Measurements from ENCODE around the gene SH2D4B.
"Not testable (repeated sequence)": the region's sequence is repeated elsewhere in the genome, so short reads cannot be mapped to it uniquely, and the experiment has no call there.

The SH2D4B gene

DNA sequence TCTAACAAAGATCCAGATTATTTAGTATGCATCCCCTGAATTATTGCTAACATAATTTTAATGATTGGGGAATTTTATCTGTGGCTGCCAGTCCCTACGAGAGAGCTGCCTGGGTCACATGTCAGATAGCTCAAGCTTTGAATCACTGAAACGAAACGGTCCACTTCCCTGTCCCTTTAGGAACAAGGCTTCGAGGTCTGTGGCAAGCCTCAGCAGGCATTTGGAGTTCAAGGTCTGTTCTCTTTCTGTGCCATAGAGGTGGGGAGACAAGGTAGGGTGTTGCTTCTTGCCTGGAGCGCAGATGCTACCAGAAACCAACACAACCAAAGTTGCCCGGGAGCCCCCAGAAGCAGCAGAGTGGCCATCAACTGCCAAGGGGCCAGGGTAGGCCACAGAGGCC, 13.9 kb upstream of the SH2D4B start:
- in situ Hi-C loops (cut with MboI; ENCODE audit: low sequenced_read_pairs): no loop called here

DNA sequence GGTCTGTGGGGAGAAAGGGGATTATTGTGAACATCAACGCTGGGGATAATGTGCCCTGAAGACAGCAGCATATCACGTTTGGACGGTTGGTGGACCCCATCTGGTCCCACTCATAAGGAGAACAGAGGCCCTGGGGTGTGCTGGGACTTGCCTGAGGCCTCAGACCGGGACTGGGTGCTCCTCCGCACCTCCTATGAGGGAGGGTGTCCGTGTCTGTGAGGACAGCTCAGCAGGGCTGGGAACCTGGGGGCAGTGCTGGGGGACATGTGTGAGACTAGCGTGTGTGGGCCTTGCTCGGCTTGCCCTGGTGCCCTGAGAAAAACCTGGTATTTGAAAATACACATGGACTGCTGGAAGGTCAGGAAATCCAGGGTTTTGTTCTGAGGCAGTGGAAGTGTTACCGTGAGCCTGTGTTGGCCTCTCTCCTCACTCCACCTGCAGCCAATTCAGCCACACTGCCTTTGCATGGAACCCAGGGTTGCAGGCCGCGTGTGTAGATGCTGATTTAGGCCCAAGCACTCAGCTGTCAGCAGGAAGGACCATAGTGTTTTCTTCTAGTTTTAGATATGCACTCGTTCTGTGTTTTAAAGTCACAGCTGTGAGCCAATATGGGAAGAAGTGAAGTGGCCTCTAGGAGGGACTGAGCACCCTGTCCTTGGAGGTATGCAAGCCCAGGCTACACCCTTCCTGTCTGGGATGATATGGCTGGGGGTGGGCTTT, 13.4 kb upstream of the SH2D4B start:
- in situ Hi-C loops (cut with MboI; ENCODE audit: low sequenced_read_pairs): no loop called here

DNA sequence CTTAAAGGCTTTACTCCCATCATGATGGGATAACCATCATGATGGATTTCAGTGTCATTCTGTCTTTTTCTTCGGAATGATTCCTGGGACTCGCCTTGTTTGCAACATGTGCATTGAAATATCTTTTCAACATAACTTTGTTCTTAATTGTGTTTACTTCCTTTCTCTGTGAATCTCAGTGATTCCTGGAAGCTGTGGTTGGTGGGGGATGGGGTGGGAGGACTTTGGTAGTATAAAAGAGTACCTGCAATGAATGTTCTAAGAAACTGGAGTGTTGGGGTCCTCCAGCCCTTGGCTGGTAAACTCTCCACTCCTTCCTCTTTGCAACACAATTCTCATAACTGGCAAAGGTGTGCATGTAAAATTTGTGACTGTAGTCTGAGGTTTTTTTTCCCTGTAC, 11.5 kb upstream of the SH2D4B start:
- in situ Hi-C loops (cut with MboI; ENCODE audit: low sequenced_read_pairs): no loop called here

DNA sequence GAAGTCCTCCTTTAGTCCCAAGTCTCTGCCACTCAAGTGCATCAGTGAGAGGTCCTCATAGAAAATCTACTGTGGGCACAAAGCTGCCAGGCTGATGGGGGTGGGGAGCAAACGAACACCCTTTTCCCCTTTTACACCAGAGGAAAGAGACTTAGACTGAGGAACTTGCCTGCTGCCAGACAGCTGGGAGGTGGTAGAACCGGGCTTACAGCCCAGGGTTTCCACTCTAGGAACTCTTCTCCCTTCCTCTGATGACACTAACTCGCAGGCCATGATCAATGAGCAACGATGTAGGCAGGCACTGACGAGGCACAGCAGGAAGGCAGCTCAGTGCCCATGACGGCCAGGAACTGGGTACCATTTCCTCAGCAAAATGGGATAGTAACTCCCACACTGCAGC, 11.0 kb upstream of the SH2D4B start:
- in situ Hi-C loops (cut with MboI; ENCODE audit: low sequenced_read_pairs): no loop called here

DNA sequence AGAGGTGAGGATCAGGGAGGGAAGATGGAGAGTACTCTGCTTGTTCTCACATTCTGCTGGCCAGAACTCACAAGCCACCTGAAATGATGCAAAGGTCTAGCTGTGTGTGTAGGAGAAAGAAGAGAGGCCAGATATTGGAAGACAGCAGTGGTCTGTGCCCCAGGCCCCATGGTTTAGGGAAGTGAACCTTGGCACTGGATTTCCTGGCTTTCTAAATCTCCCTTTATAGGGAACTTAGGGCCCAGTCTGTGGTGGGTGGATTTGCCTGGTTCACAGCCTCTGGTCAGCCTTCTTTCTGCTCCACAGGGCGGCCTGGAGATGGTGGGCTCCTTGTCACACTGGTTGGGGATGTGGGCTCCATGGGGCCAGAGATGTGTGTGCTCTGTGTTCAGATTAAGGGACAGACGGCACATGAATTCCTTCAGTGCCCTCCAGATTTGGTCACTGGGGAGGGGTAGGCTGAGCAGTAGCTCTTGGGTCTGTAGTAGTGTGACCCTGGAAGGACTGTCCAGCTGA, 9.5 kb upstream of the SH2D4B start:
- in situ Hi-C loops (cut with MboI; ENCODE audit: low sequenced_read_pairs): no loop called here

DNA sequence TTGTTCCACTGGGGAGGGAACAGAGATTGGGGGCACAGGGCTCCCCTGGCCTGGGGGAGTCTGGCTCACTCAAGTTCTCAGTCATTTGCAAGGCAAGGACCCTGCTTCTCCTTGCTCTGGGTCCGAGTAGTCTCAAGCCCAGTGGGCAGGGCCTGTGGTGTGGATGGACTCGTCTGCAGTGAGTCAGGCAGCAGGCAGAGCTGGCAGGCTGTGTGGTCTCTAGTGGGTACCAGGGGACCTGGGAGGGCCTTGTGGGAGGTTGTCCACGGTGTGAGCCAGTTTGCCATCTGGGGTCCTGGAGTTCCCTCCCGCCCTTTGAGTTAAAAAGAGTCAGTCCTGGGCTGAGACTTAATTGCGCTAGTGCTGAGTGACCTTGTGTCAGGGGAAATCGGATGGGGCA, 8.8 kb upstream of the SH2D4B start:
- in situ Hi-C loops (cut with MboI; ENCODE audit: low sequenced_read_pairs): no loop called here

DNA sequence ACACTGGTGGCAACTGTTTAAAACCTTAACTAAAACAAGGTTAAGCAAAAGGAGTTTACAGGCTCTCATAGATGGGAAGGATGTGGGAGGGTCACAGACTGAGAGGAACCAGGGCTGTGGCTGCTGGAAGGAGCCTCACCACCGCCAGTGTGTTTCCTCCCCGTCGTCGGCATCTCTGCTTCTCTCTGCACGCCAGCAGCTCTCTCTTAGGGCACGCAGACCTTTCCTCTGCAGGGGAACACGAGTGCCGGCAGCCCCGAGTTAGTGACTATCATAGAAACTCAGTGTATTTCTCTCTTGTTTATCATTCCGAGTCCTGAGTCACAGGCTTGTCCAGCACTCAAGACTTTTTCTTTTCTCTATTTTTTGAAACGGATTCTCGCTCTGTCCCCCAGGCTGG, 8.1 kb upstream of the SH2D4B start:
- in situ Hi-C loops (cut with MboI; ENCODE audit: low sequenced_read_pairs): no loop called here

DNA sequence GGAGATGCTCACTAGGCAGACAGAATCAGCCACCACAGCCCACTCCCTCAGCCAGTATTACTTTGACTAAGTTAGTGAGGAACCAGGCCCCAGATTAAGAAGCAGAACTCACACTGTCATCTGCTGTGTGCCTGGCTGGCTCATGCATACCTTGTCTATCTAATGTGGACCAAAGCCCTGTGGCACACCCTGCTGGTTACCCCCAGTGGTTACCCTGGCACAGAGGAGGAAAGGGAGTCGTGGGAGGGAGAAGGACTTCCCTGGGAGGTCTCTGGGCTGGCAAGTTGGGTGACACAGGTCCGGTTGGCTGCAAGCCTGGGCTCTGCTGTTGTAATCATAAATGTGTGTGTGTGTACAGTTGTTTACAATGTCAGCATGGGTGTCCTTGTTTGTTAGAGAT, 7.5 kb upstream of the SH2D4B start:
- in situ Hi-C loops (cut with MboI; ENCODE audit: low sequenced_read_pairs): no loop called here

DNA sequence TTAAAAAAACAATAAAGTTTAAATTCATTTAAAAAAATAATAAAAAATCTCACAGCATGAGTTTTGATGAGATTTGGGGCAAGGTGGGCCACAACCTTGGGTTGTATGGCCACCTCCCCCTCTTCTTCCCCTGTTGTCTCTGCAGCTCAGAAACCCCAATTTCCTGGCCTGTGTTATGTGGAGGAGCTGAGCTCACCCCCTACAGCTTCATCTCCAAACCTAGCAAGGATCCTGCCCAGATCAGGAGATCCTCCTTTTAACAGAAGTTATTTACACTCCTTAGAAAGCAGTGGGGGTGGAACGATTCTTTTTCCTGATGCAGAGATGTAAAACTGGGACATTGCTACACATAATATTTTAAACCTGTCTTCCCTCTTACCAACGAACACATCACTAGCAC, 6.9 kb upstream of the SH2D4B start:
- in situ Hi-C loops (cut with MboI; ENCODE audit: low sequenced_read_pairs): no loop called here

DNA sequence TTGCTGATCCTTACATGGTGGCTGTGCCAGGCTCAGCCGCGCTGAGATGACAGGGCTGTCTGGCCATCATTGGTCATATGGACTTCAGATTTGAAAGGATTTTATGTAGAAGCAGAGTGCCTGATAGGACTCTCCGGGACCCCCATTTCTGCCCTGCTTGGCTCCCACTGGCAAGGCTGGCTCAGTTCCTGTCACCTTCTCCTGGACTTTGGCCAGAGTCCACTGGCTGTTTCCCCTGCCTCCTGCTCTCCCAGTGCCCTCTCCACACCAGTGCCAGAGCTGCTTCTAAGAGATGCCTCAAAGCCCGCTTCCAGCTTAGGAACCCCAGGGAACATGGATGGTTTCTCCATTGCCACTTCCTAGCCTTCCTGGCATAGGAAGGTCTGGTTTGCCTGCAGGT, 5.1 kb upstream of the SH2D4B start:
- in situ Hi-C loops (cut with MboI; ENCODE audit: low sequenced_read_pairs): no loop called here

DNA sequence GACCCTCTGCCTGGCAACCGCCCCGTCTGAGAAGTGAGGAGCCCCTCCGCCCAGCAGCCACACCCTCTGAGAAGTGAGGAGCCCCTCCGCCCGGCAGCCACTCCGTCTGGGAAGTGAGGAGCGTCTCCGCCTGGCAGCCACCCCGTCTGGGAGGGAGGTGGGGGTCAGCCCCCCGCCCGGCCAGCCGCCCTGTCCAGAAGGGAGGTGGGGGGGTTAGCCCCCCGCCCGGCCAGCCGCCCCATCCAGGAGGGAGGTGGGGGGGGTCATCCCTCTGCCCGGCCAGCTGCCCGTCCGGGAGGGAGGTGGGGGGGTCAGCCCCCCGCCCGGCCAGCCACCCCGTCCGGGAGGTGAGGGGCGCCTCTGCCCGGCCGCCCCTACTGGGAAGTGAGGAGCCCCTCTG, 3.6 kb upstream of the SH2D4B start:
- in situ Hi-C loops (cut with MboI; ENCODE audit: low sequenced_read_pairs): not testable (repeated sequence)

DNA sequence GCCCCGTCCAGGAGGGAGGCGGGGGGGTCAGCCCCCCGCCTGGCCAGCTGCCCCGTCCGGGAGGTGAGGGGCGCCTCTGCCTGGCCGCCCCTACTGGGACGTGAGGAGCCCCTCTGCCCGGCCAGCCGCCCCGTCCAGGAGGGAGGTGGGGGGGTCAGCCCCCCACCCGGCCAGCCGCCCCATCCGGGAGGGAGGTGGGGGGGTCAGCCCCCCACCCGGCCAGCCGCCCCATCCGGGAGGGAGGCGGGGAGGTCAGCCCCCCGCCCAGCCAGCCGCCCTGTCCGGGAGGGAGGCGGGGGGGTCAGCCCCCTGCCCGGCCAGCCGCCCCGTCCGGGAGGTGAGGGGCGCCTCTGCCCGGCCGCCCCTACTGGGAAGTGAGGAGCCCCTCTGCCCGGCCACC, 3.1 kb upstream of the SH2D4B start:
- in situ Hi-C loops (cut with MboI; ENCODE audit: low sequenced_read_pairs): not testable (repeated sequence)

DNA sequence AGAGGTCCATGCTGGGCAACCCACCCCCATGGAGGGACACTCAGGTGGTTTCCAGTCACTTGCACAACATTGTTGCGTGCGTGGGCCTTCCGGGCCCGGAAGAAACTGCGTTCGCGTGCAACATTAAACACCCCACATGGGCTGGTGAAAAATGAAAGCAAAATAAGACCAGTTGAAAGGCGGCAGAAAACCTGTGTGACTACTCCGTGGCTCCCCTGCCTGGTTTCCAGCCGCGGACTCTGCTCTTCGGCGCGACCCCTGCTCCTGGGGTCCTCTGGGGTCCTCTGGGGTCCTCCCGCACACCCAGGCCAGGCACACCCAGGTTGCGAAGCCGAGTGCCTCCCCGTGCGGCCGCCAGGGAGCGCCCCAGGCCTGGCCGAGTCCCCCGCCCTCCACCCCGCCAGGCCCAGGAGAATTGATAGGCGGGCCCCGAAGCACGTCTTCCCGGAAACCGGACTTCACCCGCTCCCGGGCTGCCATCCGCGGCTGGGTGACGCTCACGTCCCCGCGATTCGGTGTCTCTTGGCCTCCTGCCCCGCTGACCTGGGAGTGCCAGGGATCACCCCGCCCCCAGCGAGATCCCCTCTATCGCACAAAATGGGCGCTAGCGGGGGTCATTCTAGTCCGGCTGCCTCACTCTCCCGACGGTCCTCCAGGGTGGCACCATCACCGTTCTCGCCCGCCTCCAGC, 1.9 kb upstream of the SH2D4B start:
- in situ Hi-C loops (cut with MboI; ENCODE audit: low sequenced_read_pairs): no loop called here

DNA sequence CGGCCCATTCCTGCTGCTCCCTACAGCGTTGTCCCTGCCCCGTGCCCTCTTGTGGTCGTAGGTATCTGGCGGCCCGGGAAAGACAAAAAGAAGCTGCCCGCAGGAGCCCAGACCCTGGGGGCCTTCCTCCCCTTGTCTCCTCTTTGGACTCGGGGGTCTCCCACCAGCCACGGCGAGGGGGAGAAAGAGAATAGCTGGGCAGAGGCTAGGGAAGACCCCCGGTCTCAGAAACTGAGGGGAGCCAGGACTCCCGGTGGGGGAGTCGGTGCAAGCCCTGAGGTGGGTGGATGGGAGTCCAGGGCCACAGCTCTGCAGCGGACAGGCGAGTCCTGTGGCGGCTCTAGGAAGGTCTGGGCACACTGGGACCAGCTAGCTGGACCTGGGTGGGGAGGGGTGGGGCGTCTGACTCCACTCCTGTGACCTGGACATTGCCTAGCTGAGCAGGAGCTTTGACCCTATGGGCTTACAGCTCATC, 1.3 kb upstream of the SH2D4B start:
- in situ Hi-C loops (cut with MboI; ENCODE audit: low sequenced_read_pairs): no loop called here

DNA sequence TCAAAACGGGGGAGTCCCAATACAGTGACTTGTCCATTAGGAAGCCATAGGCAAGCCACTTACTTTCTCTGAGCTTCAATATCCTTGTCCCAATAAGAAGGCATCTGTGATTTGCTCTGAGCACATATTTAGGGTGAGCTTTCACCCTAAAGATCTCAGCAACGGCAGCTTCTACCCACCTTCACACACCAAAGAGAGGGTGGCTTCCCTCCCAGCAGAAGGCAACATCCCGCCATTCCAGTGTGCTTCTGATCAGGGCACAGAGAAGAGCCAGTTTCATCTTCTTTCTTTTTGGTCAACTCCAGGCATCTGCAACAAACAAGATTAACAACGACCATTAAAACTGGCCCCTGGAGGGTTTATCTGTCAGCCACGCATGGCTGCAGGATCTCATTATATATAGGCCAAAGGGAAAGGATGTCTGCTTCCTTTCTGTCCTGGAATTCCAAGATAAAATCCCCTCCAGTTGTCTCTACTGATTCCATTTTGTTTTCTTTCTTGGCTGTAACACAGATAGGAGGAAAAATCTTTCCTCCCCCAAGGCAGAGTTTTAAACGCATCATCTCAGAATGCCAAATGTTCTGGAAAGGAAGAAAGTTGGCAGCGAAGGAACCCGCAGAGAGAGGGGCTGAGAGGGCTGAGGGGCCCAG, 491 bp upstream of the SH2D4B start:
- in situ Hi-C loops (cut with MboI; ENCODE audit: low sequenced_read_pairs): no loop called here

DNA sequence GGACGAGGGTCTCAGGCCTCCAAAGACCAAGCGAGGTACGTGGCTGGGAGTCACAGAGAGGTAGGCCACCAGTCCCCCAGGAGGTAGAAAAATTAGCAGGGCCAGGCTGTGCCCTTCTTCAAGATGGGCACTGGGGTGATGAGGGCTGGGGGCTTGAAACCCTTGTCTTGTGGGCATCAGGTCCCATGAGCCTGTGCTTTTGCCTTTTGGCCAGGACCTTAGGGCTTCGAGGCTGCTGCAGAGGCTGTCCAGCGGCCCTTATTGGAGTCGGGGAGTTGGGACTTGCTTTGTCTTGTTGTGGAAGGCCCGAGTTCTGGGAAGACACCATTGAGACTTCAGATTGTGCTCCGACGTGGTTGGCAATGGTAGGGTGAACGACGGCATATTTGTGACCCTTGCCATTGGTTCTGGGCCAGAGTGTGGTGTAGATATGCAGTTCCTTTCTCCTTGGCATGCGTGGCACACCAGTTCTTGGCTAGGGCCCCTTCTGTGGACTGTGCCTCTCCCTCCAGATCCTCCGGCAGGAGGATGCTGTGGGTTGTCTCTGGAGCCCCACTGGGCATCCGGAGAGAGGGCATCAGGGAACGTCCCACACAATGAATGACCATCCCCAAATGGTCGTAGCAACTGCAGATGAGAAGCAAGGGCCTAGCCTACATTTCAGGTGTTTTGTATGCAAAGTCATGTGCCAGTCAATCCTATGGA, 931 bp downstream of the SH2D4B start:
- in situ Hi-C loops (cut with MboI; ENCODE audit: low sequenced_read_pairs): no loop called here

DNA sequence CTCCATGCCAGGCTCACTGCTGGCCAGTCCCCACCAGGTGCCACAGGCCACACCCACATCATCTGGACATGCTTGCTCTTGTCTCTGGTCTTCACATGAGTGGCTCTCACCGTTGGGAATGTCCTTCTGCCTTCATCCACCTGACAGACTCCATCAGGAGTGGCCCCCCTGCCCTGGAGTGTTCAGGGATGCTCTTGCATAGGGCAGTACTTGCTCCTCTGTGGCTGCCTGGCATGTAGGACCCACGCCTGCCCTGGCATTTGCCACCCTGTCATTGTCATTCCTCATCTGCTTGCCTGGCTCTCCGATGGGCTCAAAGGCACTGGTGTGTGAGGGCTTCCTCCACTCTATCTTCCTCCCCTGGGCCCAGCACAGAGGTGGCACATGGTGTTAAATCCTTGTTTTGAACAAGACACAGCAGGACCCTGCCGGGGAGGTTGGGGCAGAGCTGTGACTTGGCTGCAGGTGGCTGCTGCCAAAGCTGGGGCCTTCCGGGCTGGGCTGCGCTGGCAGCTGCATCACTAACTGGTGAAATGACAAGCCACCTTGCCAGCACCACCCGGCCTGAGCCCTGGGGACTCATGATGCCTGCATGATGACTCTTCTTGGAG, 1.8 kb downstream of the SH2D4B start:
- in situ Hi-C loops (cut with MboI; ENCODE audit: low sequenced_read_pairs): no loop called here

DNA sequence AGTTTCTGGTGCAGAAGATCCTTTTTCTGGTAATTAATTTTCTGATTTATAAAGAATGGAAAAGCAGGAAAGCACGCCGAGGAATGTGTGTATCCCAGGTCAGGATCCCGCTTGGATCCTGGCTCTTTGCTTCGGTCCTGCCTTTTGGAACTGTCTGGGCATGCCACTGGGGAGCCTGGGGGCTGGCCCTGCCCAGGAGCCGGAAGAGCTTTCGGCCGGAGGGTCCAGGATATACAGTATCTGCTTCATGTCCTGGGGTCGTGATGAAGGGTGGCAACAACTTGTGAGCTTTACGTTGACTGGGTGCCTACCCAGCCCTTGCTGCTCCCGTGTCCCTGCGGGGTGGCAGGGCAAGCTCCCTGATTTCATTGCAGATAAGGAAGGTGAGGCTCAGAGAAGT, 2.4 kb downstream of the SH2D4B start:
- in situ Hi-C loops (cut with MboI; ENCODE audit: low sequenced_read_pairs): no loop called here

DNA sequence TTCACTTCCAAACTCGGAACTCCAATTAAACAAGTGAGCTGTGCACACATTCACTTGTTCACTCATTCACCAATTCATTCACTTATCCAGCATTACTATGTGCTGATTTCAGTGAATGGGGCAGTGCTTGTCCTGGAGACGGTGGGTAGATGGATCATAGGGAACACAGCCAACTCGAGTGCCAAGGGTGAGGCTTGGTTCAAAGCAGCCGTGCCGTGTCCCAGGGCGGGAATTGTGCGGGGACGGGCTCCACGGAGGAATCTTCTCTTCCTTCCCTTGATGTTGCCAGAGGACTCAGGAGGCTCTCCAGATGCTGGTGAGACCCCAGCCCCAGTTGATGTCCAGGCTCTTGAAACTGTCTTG, 2.9 kb downstream of the SH2D4B start:
- in situ Hi-C loops (cut with MboI; ENCODE audit: low sequenced_read_pairs): no loop called here

DNA sequence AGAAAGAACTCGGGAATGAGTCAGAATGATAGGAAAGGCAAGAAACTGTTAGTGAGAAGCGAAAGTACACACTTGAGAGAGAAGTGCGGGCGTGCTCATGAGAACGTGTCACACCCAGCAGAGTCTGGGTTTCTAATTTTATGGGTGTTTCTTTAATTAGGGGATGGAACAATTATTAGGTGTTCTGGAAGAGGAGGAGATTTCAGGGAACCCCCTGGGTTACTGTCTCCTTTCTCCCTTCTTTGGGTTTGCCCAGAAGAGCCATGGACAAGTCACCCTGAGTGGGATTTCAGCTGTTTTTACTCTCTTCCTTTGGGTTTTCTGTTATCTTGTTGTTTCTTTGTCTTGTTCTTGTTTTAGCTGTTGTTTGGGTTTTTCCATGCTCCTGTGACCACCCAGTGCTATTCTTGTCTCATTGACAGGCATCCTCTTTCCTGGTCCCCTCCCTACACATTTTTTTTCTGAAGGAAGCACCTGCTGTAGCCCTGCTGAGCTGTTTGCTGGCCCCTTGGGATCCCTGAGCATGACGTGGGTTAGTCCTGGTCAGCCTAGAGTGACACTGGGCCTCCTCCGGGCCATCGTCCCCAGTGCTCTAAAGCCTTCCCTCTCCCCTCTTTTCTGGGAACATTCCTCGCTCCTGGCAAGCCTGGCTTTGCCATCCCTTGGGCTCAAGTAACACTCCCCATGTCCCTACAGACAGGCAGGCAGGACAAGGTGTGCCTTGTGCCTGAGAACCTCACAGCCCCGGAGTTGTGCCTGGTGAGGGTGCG, 3.5 kb downstream of the SH2D4B start:
- in situ Hi-C loops (cut with MboI; ENCODE audit: low sequenced_read_pairs): no loop called here

Measured in HL-60/S4 treated with retinoic acid at 250 ng/mL for 4 days and 3 days (cell line).